Stimulated activated CD4-positive, alpha-beta T cell treated with anti-CD3 and anti-CD28 coated beads, Interleukin-1b, Interleukin-23, amount 100 ng/mL, for 24 hours (primary cell): Measurements from ENCODE around the gene CALR3.
A peak's percentile ranks its signal among the peaks of the same experiment; 100 is the strongest.
"Not testable (repeated sequence)": the region's sequence is repeated elsewhere in the genome, so short reads cannot be mapped to it uniquely, and the experiment has no call there.

Experiments used
- DNase-seq, 4 experiments: peaks; one replicate each; pipeline ENCODE4 v3.0.0-alpha.2; 2020; ENCODE audit warnings: low read depth in 4 of 4, low spot score in 1 of 4

The CALR3 gene

DNA sequence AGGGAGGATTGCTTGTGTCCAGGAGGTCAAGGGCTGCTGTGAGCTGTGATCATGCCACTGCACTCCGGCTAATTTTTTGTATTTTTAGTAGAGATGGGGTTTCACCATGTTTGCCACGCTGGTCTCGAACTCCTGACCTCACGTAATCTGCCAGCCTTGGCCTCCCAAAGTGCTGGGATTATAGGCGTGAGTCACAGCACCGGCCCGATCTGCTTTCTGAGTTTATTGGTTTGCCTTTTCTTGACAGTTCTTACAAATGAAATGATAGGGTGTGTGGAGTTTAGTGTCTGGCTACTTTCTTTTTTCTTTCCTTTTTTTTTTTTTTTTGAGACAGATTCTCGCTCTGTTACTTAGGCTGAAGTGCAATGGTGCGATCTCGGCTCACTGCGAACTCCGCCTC lies 1.1 kb upstream of the CALR3 start:
- no peak for DNase-seq

DNA sequence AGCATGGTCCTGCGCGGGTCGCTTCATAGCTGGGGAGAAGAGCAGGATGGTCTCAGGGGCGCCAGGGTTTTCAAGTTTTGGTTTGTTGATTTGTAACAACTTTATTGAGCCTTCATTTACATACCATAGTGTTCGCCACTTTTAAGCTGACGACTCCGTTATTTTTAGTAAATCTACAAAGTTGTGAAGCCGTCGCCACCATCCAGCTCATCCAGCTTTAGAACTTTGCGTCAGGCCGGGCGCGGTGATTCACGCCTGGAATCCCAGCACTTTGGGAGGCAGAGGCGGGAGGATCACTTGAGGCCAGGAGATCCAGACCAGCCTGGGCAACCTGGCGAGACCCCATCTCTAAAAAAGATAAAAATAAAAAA lies 631 bp upstream of the CALR3 start:
- no peak for DNase-seq

DNA sequence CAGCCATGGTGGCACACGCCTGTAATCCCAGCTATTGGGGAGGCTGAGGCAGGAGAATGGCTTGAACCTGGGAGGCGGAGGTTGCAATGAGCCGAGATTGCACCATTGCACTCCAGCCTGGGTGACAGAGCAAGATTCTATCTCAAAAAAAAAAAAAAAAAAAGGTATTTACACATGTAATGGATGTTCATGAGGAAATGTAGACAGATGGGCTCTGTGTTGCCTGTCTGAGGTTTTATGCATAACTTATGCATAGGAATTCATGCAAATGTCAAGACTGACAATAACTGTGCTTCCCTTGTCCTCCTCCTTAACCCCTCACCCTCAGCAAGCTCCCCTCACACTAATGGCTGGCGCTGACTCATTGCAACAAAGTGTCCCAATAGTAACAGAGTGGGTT lies 9.5 kb downstream of the CALR3 start:
- DNase-seq, result not testable (repeated sequence)

DNA sequence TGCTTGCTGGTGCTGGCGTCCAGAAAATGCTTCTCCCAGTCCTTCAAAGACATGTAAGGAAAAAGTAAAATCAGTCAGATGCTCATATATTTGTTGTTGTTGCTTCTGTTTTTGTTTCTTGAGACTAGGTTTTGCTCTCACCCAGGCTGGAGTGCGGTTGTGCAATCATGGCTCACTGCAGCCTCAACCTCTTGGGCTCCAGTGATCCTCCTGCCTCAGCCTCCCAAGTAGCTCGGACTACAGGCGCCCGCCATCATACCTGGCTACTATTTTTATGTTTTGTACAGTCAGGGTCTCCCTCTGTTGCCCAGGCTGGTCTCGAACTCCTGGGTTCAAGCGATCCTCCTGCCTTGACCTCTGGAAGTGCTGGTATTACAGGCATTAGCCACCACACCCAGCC lies 13.2 kb downstream of the CALR3 start:
- DNase-seq, result no peak

DNA sequence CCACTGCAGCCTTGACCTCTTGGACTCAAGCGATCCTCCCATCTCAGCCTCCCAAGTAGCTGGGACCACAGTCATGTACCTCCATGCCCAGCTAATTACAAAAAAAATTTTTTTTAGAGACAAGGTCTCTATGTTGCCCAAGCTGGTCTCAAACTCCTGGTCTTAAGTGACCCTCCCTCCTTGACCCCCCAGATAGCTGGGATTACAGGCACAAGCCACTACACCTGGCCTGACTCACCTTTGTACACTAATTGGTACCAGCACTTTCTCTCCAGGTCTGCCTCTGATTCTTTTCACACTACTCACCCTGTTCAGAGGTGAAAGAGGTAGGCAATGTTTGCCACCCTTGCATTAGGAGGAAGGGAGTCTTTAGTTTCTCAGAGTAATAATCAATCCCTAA lies 18.7 kb downstream of the CALR3 start:
- DNase-seq, result no peak

DNA sequence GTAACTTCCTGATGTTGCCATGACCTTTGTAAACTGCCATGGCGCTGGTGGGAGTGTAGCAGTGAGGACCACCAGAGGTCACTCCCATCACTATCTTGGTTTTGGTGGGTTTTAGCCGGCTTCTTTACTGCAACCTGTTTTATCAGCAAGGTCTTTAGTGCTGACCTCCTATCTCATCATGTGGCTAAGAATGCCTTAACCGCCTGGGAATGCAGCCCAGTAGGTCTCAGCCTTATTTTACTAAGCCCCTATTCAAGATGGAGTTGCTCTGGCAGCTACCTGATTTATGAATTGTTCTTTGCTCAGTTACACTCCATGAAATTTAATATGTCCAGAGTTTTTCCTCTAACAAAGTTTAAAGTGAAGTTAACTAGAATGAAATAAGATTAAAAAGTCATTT lies 19.6 kb downstream of the CALR3 start:
- DNase-seq, result no peak

DNA sequence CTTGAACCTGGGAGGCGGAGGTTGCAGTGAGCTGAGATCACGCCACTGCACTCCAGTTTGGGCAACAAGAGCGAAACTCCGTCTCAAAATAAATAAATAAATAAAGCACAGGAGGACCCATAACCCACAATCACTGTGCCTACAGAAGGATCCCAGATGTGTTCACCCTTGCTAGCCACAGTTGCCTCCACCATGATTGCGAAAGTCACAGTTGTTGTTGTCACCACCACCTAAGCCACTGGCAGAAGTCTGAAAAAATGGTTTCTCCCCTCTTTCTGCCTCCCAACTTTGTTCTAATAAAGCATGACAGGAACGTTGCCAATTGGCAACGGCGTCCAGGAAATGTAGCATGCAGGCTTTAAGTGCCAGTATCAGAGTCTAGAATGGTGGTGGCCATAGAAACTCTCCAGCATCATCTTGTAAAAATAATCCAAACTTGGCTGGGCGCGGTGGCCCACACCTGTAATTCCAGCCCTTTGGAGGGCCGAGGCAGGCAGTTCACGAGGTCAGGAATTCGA lies 22.0 kb downstream of the CALR3 start:
- no peak for DNase-seq

DNA sequence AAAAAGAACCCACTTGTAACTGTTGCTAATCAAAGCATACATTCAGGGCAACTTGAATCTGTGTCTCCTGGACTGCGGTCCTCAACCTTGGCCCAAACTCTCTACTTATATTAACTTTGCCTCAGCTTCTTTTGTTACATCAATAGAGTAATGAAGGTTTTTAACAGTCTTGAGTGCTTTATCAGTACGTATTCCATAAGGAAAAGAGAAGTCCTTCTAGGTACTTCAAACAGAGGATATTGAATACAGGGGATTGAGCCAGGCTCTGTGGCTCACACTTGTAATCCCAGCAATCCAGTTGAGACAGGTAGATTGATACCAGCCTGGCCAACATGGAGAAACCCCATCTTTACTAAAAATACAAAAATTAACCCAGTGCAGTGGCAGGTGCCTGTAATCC lies 23.0 kb downstream of the CALR3 start:
- DNase-seq, result no peak

DNA sequence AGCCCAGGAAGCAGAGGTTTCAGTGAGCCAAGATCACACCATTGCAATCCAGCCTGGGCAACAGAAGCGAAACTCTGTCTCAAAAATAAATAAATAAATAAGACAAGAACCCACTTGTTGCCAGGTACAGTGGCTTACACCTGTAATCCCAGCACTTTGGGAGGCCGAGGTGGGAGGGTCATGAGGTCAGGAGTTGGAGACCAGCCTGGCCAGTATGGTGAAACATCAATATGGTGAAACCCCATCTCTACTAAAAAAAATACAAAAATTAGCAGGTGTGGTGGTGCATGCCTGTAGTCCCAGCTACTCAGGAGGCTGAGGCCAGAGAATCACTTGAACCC lies 23.4 kb downstream of the CALR3 start:
- DNase-seq, result not testable (repeated sequence)

DNA sequence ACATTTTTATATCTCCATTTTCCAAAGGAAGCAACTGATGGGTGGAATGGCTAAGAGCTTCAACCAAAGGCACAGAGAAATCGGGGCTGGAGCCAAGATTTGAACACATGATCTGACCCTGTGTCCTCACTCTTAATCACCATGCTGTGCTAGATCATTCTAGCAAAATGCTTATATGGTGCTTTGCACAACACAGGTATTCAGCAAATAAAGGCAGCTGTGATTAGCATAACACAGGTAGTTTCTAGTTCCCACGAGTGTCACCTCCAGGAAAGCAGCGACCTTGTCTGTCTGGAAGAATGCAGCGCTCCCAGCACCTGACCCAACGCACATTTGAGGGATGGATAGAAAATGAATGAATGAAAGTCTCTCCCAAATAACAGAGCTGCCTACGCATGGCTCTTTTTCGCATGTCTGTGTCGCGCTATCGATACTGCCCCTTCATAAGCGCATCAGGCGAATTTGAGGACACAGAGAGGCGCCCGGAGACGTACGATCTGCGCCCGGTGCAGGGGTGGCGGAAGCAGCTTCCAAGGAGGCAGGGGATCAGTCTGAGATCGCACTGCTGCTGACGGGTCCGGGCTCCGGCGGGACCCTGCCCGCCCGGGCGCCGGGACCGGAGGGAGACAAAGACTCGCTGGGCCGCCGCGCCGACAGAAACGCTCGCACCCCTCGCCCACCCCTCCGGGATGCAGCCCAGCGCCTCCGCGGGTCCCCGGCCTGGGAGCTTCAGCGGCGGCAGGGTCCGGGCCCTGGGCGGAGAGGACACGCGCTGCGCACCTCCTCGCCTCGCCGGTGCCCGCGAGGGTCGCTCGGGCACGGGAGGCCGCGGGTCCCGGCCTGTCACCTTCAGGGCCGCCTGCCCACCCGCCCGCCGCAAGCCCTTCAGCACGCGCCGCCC lies 24.8 kb downstream of the CALR3 start:
- DNase-seq, result peak in 1 of 4 experiments; percentile 13

DNA sequence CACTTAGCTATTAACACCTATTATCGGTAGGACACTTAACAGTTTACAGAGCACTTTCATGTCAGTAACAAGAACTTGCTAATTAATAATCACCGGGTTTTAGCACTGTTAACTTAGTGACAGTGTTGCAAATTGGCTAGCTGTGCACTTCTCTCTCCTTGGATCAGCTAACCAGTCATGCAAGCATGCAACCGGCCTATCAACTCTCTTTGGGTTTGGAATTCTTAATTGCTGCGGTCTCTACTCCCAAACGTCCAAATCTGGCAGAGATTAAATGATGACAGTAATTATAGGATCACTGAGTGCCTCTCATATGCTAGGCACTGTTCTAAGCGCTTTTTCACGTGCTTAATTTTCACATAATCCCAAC lies 25.4 kb downstream of the CALR3 start:
- no peak for DNase-seq

DNA sequence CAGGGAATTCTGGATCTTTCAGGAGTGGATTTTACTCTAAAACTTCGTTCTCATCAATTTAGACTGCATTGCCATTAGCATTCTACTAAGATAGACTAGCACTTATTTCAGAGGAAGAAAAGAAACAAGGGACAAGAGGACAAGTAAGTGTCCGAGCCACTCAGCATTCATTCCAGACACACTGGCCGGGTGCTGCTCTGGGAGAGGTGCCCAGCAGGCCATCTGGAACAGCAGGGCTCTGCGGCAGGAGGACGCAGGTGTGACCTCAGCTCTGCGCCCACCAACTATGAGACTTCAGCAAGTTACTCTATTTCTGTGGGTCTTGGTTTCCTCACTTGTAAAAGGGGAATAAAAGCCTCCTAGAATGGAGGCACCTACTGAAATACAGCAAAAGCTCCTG lies 28.4 kb downstream of the CALR3 start:
- no peak for DNase-seq

DNA sequence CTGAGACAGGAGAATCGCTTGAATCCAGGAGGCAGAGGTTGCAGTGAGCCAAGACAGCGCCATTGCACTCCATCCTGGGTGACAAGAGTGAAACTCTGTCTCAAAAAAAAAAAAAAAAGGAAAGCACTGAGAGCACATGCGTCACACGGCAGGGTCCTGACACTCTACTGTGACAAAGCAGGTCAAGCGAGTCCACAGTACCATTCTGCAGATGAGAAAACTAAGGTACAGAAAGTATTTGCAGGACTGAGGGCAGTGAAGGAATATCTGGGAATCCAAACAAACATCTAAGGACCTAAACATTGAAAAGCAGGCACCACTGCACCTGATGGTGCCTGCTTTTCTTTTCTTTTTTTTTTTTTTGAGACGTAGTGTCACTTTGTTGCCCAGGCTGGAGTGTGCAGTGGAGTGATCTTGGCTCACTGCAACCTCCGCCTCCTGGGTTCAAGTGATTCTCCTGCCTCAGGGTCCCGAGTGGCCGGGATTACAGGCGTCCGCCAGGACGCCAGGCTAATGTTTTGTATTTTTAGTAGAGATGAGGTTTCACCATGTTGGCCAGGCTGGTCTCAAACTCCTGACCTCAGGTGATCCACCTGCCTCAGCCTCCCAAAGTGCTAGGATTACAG lies 29.1 kb downstream of the CALR3 start:
- not testable (repeated sequence) for DNase-seq

DNA sequence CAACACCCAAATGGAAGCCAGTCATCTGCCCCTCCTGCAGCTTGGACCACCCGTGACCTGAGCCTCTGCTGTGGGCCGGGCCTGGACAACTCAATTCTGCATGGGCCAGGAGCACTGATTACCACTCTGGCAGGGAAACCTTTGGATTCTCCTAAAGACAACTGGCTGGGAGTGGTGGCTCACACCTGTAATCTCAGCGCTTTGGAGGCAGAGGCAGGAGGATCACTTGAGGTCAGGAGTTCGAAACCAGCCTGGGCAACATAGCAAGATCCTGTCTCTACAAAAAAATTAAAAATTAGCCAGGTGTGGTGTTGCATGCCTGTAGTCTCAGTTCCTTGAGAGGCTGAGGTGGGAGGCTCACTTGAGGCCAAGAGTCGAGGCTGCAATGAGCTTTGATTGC lies 30.7 kb downstream of the CALR3 start:
- DNase-seq, result no peak

DNA sequence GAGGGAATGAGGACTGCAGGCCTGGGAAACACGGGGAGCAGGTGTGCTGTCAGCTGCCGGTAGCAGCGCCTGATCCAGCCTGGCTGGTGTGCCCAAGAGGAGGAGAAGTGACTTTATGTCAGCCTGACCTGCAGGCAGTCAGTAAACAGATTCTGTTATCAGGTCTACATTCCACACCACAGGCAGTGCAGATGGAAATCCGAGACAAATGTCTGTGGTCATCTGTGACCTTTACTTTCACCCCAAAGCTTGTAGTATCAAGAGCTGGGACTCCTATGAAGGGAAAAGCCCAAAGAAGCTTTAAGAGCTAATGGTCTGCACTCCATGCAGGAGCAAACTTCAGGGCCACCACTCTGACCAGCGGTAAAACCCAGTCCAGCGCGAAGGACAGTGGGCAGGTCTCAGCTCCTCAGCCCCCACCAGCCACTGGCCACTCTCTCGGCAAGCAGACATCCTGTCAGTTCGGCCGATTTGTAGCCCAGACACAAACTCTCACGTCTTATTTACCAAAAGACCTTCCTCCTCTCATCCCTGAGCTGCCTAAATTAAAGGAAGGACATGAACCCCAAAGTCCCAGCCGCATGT lies 31.9 kb downstream of the CALR3 start:
- DNase-seq, result no peak

DNA sequence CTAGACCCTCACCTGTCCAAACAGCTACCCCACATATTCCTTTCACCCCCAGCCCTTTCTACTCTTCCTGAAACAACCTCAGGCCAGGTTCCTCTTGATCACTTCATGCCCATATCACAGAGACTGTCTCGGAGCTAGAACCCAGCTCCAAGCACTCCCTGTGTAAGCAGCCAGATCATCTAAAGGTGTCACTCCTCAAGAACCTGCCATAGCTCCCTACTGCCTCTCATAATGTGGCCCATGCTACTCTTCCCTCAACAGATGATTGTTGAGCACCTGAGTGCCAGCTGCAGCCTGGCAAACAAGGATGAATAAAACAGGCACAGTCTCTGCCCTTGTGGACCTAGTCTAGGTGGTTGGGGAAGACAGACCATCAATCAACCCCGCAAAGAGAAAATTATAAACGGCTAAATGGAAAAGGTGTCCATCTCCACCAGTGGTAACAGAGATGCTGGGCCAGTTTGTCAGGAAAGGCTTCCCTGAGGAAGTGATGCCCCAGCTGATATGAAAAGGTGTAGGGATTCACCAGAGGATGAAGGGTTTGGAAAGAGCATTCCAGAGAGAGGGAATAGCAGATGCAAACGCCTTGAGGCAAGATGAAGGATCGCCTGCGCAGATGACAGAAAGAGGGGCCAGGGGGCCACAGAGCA lies 32.5 kb downstream of the CALR3 start:
- DNase-seq, result no peak

DNA sequence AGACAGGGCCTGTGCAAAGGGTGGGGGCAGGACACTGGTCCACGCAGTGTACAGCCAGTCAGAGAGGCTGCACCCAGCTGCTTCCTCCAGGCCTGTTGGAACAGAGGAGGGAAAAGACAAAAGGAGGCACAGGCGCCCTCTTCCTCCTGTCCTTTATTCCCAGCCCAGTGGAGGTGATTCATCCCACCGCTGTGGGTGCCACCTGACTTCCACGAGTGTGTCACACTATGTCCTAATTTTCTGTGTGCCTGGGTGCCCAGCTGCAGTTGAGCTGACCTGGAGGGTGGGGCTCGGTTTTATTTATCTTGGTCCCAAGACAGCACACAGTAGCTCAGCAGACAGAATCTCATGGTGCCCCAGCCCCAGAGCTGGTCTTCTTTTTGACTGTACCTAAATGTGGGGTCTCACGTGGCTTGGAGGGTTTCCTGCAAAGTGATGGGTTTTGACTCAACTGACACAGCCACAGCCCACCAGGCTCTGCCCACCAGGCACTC lies 33.2 kb downstream of the CALR3 start:
- DNase-seq, result no peak

DNA sequence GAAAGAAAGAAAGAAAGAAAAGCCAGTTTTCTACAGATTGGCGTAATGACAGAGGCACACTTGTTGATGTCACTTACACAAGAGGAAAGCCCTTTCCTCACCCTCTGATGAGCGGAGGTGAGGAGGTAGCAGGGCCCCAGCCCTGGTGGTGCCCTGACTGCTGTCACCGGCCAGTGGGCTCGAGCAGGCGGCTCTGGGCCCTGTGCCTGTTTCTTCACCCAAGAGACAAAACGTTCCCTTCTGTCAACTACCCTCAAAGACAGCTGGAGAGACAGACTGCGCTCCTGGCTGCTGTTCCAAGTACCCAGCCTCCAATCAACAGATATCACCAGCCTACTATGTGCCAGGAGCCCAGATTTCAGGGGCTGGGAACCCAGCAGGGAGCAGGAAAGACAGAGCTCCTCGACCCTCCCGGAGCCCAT lies 34.3 kb downstream of the CALR3 start:
- no peak for DNase-seq

DNA sequence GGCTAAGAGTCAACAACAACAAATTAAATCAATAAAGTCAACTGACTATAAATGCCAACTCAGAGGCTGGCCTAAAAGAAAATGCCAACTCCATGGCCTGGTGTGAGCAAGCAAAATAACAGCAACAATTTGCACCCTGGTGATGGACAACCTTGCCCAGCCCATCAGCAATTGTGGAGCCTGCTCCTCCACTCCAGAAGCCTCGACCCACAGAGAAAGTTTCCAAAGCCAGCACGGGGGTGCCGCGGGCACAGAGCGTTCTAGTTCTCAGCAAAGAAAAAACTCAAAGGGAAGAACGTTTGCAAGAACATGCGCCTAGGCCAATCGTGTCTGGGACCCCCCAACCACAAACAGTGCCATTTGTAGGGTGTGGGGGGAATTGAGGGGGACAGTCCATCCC lies 35.5 kb downstream of the CALR3 start:
- no peak for DNase-seq

DNA sequence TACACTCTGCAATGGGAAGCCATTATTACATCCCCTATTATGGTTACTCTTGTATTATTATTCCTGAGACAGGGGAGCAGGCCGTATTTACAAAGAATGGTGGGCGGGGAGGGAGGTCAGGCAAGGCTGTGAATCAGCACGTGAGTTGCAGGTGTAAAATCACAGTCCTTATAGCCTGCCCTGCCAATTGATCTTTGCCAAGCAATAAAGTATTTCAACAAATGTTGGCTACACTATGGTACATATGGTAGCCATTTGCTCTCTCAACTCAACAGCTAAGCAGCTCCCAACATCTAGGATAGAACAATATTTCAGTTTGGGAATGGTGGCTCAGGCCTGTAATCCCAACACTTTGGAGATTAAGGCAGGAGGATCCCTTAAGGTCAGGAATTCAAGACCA lies 36.3 kb downstream of the CALR3 start:
- no peak for DNase-seq
